ENCODE data around the gene MRPL32.
"Not testable (repeated sequence)": the region's sequence is repeated elsewhere in the genome, so short reads cannot be mapped to it uniquely, and the experiment has no call there.

The MRPL32 gene

DNA sequence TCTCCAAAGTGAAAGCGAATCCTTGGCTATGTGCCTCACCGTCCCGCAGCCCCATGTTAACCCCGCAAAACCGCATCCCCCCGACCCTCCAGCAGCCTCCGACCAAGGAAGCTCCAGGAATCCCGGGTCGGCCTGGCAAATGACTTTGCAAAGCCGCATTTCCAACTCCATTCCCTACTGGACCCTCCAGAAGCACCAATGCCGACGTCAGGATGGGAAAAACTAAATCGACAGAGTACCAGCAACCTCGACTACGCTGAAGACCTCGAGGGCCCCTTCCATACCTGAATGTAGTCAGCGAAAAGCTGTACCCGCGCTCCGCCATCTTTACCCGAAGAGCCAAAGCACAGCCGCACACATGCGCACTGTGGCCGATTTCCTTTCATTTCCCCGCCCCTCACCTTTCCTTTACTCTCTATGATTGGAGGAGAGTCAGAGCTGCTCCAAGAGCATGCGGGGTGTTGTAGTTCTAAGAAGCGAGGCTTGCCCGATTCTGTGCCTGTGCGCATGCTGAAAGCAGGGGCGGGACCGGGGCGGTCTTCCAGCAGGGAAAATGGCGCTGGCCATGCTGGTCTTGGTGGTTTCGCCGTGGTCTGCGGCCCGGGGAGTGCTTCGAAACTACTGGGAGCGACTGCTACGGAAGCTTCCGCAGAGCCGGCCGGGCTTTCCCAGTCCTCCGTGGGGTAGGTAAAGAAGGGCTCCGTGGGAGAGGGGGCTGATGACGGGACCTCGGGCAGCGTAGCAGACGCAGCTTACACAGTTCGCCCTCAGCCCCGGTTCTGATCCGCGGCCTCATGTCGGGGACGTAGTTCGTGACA is at the start of gene MRPL32, which contains the start of gene PSMA2:
Gene MRPL32 (plus strand): TSS at position 543 of the 818 bp plus-strand sequence. CDS start 11 bp downstream, at position 554.
Gene PSMA2 (minus strand): TSS at position 341 of the 818 bp plus-strand sequence. CDS start 16 bp downstream, at position 325.
- H3K27me3 Mint-ChIP-seq: no peaks in the 10 kb centered on the region
- ATAC-seq (replicated peaks) (peak; percentile 100), DNase-seq (peak; percentile 94)
- no peaks in the 10 kb centered on the region for H3K9me3 Mint-ChIP-seq
- peaks cover 13 to 24% of the 10 kb centered on the region in 2 donors for H3K36me3 Mint-ChIP-seq
- peak within 1 kb of the TSS; percentile 97 for H3K27ac Mint-ChIP-seq
- peak within 1 kb of the TSS; percentile 94 to 99 for H3K4me3 Mint-ChIP-seq
- H3K4me1 Mint-ChIP-seq: peaks cover 24 to 37% of the 10 kb centered on the region in 2 donors

DNA sequence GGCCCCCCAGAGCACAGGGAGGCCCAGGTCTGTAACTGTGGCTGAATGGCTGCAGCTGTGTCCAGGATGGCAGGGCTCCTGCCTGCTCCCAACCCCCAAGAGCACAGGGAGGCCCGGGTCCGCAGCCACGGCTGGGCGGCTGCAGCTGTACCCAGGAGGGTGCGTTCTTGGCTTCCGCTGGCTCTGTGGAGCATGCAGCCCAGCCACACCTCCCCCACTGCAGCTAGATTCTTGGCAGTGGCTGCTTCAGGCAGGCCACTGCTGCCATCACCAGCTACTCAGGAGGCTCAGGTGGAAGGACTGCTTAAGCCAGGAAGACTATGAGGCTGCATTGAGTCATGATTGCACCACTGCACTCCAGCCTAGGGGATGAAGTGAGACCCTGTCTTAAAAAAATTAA is 48.2 kb upstream of the MRPL32 start:
- ATAC-seq (replicated peaks) (peak; percentile 32 to 50), DNase-seq (no peak)
- no peak overlapping the region for H3K4me3 Mint-ChIP-seq

DNA sequence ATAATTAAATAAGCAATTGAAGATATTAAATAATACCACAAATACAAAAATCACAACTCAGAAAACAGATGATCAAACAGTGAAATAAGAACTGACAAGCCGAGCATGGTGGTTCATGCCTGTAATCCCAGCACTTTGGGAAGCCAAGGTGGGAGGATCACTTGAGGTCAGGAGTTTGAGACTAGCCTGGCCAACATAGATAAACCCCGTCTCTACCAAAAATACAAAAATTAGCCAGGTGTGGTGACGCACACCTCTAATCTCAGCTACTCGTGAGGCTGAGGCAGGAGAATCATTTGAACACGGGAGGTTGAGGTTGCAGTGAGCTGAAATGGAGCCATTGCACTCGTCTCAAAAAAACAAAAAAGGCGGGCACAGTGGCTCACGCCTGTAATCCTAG is 47.0 kb upstream of the MRPL32 start:
- not testable (repeated sequence) for H3K36me3 Mint-ChIP-seq

More for the DNA sequence above, 48.2 kb upstream of the MRPL32 start:
- no peaks in the 10 kb centered on the region for H3K36me3 Mint-ChIP-seq
- H3K4me1 Mint-ChIP-seq: peaks cover 22 to 42% of the 10 kb centered on the region in 2 donors
- H3K27me3 Mint-ChIP-seq: no peaks in the 10 kb centered on the region
- H3K27ac Mint-ChIP-seq: no peak overlapping the region
- H3K9me3 Mint-ChIP-seq: no peaks in the 10 kb centered on the region

DNA sequence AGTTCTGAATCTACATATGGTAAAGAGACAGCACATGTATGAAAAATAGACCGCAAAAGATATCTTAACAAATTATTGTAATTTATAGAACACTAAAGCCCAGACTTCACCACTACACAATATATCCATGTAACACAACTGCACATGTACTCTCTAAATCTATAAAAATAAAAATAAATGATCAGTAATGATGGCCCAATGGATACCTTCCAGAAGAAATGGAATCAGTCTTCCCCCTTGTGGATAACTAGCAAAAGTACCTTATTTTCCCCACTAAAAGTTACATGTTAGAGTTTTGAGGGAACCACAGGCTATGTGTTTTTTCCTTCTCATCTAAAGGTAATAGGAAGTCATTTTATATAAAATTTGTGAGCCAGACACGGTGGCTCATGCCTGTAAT is 46.0 kb upstream of the MRPL32 start:
- ATAC-seq (replicated peaks) (no peak), DNase-seq (no peak)
- no peaks in the 10 kb centered on the region for H3K27me3 Mint-ChIP-seq
- H3K4me3 Mint-ChIP-seq: no peak overlapping the region
- no peaks in the 10 kb centered on the region for H3K36me3 Mint-ChIP-seq
- H3K4me1 Mint-ChIP-seq: peaks cover 24 to 47% of the 10 kb centered on the region in 2 donors
- no peak overlapping the region for H3K27ac Mint-ChIP-seq
- no peaks in the 10 kb centered on the region for H3K9me3 Mint-ChIP-seq

More for the DNA sequence above, 47.0 kb upstream of the MRPL32 start:
- H3K27ac Mint-ChIP-seq; H3K9me3 Mint-ChIP-seq; ATAC-seq (replicated peaks); H3K4me3 Mint-ChIP-seq; H3K27me3 Mint-ChIP-seq; DNase-seq: not testable (repeated sequence)
- peaks cover 24 to 47% of the 10 kb centered on the region in 2 donors for H3K4me1 Mint-ChIP-seq

DNA sequence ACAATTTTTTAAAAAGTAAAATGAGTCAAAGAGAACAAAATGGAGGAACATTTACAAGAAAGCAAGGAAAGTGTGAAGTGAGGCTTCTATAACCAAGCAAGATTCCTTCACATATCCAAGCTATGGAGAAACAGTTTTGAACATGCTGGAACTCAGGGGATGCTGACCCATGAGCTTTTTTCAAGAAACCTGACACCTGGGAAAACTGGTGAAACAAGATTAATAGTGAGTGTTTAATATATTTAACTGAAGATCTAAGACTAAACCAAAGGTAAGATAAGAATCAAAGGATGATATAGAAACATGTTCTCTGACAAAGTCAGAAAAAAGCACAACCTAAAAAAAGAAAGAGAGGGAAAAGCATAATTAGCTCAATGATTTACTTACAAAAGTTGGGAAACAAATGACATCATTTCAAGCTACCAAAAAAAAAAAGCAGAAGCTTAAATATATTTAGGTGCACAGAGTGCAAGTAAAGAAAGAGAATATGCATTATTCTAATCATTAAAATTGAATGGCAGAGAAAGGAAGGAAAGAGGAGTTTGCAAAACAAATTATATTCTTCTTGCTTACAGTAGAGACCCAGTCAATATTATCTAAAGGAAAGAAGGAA is 45.2 kb upstream of the MRPL32 start:
- DNase-seq (no peak), ATAC-seq (replicated peaks) (no peak)
- H3K36me3 Mint-ChIP-seq: no peaks in the 10 kb centered on the region
- H3K4me3 Mint-ChIP-seq: peak overlapping the region; percentile 36 to 90
- H3K4me1 Mint-ChIP-seq: peaks cover 22 to 45% of the 10 kb centered on the region in 2 donors
- H3K9me3 Mint-ChIP-seq: no peaks in the 10 kb centered on the region
- H3K27me3 Mint-ChIP-seq: no peaks in the 10 kb centered on the region
- H3K27ac Mint-ChIP-seq: no peak overlapping the region

DNA sequence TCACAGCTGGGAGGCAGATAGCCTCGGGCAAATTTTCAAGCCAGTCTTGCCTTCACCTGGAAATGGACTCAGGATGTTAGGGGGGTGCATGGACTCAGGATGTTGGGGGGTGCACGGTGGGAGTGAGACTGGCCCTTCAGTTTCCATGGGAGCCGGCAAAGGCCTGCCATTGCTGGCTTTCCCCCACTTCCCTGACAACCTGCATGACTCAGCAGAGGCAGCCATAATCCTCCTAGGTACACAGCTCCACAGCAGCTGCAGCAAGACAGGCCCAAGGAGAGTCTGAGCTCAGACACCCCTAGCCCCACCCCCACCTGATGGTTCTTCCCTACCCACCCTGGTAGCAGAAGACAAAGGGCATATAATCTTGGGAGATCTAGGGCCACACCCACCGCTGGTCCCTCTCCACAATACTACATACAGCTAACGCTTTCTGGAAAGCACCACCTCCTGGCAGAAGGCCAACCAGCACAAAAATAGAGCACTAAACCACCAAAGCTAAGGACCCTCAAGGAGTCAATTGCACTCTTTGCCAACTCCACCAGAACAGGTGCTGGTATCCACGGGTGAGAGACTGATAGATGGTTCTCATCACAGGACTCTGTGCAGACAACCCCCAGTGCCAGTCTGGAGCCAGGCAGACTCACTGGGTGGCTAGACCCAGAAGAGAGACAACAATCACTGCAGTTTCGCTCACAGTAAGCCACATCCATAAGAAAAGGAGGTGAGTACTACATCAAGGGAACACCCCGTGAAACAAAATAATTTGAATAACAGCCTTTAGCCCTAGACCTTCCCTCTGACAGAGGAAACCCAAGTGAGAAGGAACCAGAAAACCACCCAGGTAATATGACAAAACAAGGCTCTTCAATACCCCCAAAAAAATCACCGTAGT is 38.6 kb upstream of the MRPL32 start:
- Mint-ChIP-seq H3K36me3 (peaks cover 14 to 19% of the 10 kb centered on the region in 2 donors), H3K27ac (no peak overlapping the region), H3K4me1 (peaks cover 6 to 18% of the 10 kb centered on the region in 2 donors), H3K27me3 (peaks cover 0 to 5% of the 10 kb centered on the region in 2 donors), H3K9me3 (peaks cover 11 to 15% of the 10 kb centered on the region in 2 donors), H3K4me3 (no peak overlapping the region)
- no peak for DNase-seq
- ATAC-seq (replicated peaks): no peak

DNA sequence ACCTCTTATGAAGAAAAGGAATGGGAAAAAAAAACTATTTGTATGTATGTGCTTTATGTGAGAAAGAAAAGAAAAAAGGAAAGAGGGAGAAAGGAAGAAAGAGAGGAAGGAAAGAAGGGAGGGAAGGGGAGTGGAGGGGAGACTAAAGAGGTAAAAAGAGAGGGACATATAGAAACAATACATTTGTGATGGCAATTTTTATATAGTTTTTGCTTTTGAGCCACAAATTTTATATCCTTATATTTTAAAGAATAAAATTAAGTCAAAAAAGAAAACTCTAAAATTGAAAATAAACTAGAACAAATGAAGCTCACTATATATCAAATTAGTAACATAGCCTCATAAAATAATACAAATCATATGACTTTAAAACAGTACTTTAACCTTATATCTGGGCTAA is 31.3 kb upstream of the MRPL32 start:
- no peak for DNase-seq

DNA sequence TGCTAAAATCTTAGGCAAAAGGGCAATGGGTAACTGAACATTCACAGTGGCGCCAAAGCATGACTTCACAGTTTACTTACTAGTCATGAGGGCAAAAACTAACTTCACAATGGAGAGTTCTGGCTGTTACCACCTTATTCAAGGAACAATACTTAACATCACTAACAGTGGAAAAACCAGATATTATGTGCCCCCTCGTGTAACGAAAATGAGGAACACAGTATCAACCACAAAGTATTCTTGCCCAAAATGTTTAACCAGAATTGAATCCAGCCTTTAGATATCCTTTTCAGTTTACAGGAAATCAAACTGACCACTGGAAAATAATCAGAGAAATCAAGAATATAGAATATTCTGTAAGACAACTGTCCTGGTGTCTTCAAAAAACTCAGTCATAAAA is 29.8 kb upstream of the MRPL32 start:
- DNase-seq (no peak), ATAC-seq (replicated peaks) (no peak)
- Mint-ChIP-seq H3K9me3 (no peaks in the 10 kb centered on the region), H3K36me3 (no peaks in the 10 kb centered on the region), H3K4me3 (no peak overlapping the region), H3K27me3 (no peaks in the 10 kb centered on the region), H3K27ac (no peak overlapping the region), H3K4me1 (peaks cover 1 to 8% of the 10 kb centered on the region in 2 donors)

More for the DNA sequence above, 31.3 kb upstream of the MRPL32 start:
- no peak for ATAC-seq (replicated peaks)
- no peaks in the 10 kb centered on the region for H3K9me3 Mint-ChIP-seq
- peaks cover 0 to 4% of the 10 kb centered on the region in 2 donors for H3K27me3 Mint-ChIP-seq
- H3K4me3 Mint-ChIP-seq: no peak overlapping the region
- peaks cover 0 to 5% of the 10 kb centered on the region in 2 donors for H3K36me3 Mint-ChIP-seq
- peaks cover 3 to 9% of the 10 kb centered on the region in 2 donors for H3K4me1 Mint-ChIP-seq
- H3K27ac Mint-ChIP-seq: no peak overlapping the region

DNA sequence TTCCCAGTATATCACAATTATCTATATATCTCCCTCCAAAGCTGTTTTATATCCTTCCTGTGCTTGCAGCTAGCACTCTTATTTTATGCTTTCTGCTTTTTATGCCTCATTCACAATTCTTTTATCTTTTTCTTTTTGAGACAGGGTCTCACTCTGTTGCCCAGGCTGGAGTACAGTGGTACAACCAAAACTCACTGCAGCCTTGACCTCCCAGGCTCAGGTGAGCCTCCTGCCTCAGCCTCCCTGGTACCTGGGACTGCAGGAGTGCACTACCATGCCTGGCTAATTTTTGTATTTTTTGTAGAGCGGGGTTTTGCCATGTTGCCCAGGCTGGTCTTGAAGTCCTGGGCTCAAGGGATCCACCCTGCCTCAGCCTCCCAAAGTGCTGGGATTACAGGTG is 26.0 kb upstream of the MRPL32 start:
- ATAC-seq (replicated peaks) (no peak), DNase-seq (no peak)
- no peaks in the 10 kb centered on the region for H3K27me3 Mint-ChIP-seq
- H3K4me1 Mint-ChIP-seq: peaks cover 9 to 26% of the 10 kb centered on the region in 2 donors
- H3K27ac Mint-ChIP-seq: no peak overlapping the region
- peaks cover 3 to 9% of the 10 kb centered on the region in 2 donors for H3K36me3 Mint-ChIP-seq
- no peaks in the 10 kb centered on the region for H3K9me3 Mint-ChIP-seq
- no peak overlapping the region for H3K4me3 Mint-ChIP-seq

DNA sequence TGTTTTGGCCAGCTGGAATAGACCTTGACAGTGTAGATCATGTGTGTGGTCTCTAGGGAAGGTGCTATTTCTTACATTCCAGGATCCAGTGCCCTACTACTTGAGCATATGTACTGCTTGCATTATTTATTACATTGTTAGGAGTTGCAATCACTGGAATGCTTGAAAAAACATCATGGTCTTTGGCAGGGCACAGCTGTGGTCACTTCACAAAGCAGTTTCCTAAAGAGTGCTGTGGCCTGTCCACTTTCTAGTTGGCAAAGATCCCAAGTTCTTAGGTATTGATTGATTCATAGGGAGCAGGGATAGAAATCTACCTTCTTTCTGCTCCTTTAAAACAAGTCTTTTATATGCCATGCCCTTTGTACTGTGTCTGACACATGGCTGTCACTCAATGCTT is 24.9 kb upstream of the MRPL32 start:
- Mint-ChIP-seq H3K4me1 (peaks cover 12 to 35% of the 10 kb centered on the region in 2 donors), H3K27me3 (no peaks in the 10 kb centered on the region), H3K9me3 (no peaks in the 10 kb centered on the region), H3K36me3 (peaks cover 3 to 13% of the 10 kb centered on the region in 2 donors), H3K27ac (no peak overlapping the region), H3K4me3 (no peak overlapping the region)
- no peak for ATAC-seq (replicated peaks)
- no peak for DNase-seq

DNA sequence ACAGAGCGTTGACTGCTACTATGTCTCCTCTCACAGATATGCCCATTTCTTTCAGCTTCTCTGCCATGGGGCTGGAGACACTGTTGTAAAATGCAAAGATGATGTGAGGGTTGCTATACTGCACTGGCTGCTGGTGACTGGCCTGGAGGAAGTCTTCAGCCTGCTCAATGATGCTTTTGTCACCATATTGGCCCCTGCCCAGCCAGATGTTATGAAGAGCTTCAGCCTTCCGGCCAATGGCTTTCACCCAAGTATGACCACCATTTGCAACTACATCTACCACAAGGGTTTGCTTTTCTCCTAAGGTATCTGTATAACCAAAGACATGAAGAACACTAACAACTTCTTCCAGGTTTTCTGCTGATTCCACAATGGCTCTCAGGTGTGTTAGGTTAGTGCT is 21.9 kb upstream of the MRPL32 start:
- DNase-seq (no peak), ATAC-seq (replicated peaks) (no peak)
- H3K9me3 Mint-ChIP-seq: no peaks in the 10 kb centered on the region
- no peaks in the 10 kb centered on the region for H3K27me3 Mint-ChIP-seq
- H3K4me1 Mint-ChIP-seq: peaks cover 17 to 44% of the 10 kb centered on the region in 2 donors
- H3K27ac Mint-ChIP-seq: no peak overlapping the region
- no peak overlapping the region for H3K4me3 Mint-ChIP-seq
- peaks cover 10 to 32% of the 10 kb centered on the region in 2 donors for H3K36me3 Mint-ChIP-seq

DNA sequence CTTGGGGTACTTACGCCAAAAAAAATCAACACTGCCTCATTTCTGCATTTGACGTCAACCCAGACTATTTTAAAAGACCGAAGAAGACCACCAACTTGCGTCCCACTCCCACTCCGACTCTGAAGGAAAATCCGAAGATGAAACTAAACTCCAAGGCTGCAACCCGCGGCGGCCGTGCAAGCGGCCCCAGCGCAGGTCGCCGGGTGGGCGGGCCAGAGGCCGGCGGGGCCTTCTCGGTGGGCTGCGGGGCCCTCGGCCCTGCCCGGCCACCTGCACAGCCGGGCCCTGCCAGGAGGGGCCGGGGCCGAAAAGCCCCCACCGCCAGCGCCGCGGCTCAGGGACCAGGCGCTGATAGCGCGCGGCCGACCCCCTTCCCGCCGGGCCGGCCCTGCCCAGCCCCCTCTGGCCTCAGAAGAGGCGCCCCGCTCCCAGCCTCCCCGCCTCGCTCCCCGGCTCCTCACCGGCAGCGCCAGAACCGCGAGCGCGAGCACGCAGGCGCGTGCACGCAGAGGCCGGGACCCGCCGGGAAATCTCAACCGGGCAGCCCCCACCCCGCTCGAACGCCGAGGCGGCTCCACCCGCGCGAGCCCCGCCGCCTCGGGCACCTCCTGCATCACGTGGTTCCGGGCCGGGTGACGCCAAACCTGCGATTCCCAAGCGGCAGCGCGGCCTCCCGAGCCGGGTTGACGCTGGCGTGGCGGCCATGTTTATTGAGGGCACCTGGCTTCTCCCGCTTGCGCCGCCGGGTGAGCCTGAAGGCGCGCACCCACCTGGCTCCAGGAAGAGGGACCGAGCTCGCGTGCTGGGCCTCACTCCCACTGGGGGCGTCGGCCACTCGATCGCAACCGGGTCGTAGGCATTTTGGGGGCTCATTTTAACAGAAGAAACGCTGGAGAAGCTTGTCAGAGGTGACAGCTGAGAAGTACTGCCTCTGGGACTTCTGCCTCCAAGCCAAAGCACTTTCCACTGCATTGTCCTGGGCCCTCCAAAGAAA is 20.4 kb upstream of the MRPL32 start, which contains the start of gene C7orf25:
Gene C7orf25 (minus strand): TSS at position 617 of the 994 bp plus-strand sequence. CDS start 1,170 bp downstream, outside the sequence.
- Mint-ChIP-seq H3K9me3 (no peaks in the 10 kb centered on the region), H3K27ac (peak within 1 kb of the TSS; percentile 96), H3K36me3 (peaks cover 18 to 43% of the 10 kb centered on the region in 2 donors), H3K4me3 (peak within 1 kb of the TSS; percentile 91), H3K27me3 (no peaks in the 10 kb centered on the region), H3K4me1 (peaks cover 18 to 45% of the 10 kb centered on the region in 2 donors)
- ATAC-seq (replicated peaks) (peak; percentile 97), DNase-seq (peak; percentile 94)

DNA sequence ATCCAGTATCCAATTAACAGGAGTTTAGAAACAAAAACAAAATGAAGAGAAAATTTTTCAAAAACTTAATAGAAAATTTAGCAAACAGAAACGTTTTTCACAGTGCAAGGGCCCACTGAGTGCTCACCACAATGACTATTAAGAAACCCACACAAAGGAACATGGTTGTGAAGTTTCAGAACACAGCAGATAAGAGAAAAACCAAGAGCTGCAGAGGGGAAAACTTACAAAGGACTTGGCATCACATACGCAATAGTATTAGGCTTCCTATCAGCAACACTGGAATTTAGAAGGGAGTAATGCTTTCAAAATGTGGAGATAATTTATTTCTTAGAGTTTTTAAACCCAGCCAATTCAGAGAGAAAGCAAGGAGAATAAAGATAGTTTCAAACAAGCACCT is 18.6 kb upstream of the MRPL32 start:
- ATAC-seq (replicated peaks) (no peak), DNase-seq (no peak)
- H3K27ac Mint-ChIP-seq: no peak overlapping the region
- H3K4me3 Mint-ChIP-seq: no peak overlapping the region
- no peaks in the 10 kb centered on the region for H3K27me3 Mint-ChIP-seq
- peaks cover 13 to 37% of the 10 kb centered on the region in 2 donors for H3K4me1 Mint-ChIP-seq
- H3K36me3 Mint-ChIP-seq: peaks cover 17 to 49% of the 10 kb centered on the region in 2 donors
- H3K9me3 Mint-ChIP-seq: no peaks in the 10 kb centered on the region
